GM12878 (cell line): ENCODE measurements around the gene FBRSL1. TPM values are rescaled to one million over a fixed set of nuclear protein-coding genes. Genes with fewer than 3 reads are reported as not detected.

Experiments
- ATAC-seq: fragments of 200-7000 bp; cut with Tn5 transposase; 3 replicates; pipeline ENCODE4 v1.9.1; 2020; ENCODE audit warnings: mild to moderate bottlenecking, moderate library complexity
- BruUV-seq: library from RNA; stranded (reverse); fragments of 400-500 nt; replicated peaks from 2 replicates; lab custom pipeline; 2021; lab: Mats Ljungman, UMichigan
- CTCF ChIA-PET: fragments of 300-600 bp; sonication (Branson Sonifier 250); formaldehyde crosslinking; extraction: SDS; loops from one replicate; lab custom pipeline; 2021; ENCODE audit warnings: inconsistent platforms; lab: Yijun Ruan, JAX
- POLR2A ChIA-PET: fragments of 350-600 bp; formaldehyde crosslinking; extraction: SDS; loops from one replicate; lab custom pipeline; 2021; ENCODE audit warnings: inconsistent platforms; lab: Charles Lee
- RAD21 ChIA-PET: fragments of 300-600 bp; sonication (Branson Sonifier 250); formaldehyde crosslinking; loops from one replicate; lab custom pipeline; 2023; ENCODE audit warnings: antibody characterized with exemption; ENCODE audit not compliant: unreplicated experiment; lab: Charles Lee
- SMC1A ChIA-PET: fragments of 300-600 bp; sonication (Branson Sonifier 250); formaldehyde crosslinking; loops from one replicate; lab custom pipeline; 2023; ENCODE audit not compliant: unreplicated experiment, uncharacterized antibody; lab: Charles Lee
- DNase-seq: peaks from one replicate; pipeline ENCODE4 v3.0.0-alpha.2; 2011; ENCODE audit warnings: low read depth, low spot score
- FAIRE-seq: peaks from 3 replicates; lab custom pipeline; 2011; peaks lifted over from hg19 to GRCh38; lab: Jason Lieb, UNC
- H2AFZ ChIP-seq: 2 replicates; pipeline ENCODE4 v1.6.0; 2011; ENCODE audit warnings: low read depth, low read length, control low read depth; ENCODE audit not compliant: control insufficient read depth
- H3K27ac ChIP-seq: 2 replicates; pipeline ENCODE4 v1.5.1; 2011; ENCODE audit warnings: control low read depth; ENCODE audit not compliant: control insufficient read depth, insufficient read depth
- H3K27me3 ChIP-seq, 2 experiments: replicated peaks in 1 of 2; 2 replicates each; pipeline versions ENCODE4 v1.6.0 to v1.6.1; 2011; ENCODE audit warnings: low read length in 1 of 2; ENCODE audit not compliant: control insufficient read depth in 2 of 2, insufficient read depth in 2 of 2
- H3K36me3 ChIP-seq, 2 experiments: 2 replicates each; pipeline ENCODE4 v1.5.1; 2011; ENCODE audit warnings: low read length in 1 of 2; ENCODE audit not compliant: control insufficient read depth in 2 of 2, insufficient read depth in 2 of 2
- H3K4me1 ChIP-seq: 2 replicates; pipeline ENCODE4 v1.6.1; 2011; ENCODE audit warnings: mild to moderate bottlenecking, low read length, moderate library complexity, mixed read lengths; ENCODE audit not compliant: control insufficient read depth, insufficient read depth
- H3K4me2 ChIP-seq: 2 replicates; pipeline ENCODE4 v1.6.0; 2011; ENCODE audit warnings: control low read depth; ENCODE audit not compliant: control insufficient read depth, insufficient read depth
- H3K4me3 ChIP-seq: fragments of 200-600 bp; sonication (generic); 2 replicates; pipeline ENCODE4 v1.5.1; 2016
- H3K79me2 ChIP-seq: 2 replicates; pipeline ENCODE4 v1.6.0; 2011; ENCODE audit warnings: low read length; ENCODE audit not compliant: control insufficient read depth, insufficient read depth
- H3K9ac ChIP-seq: 2 replicates; pipeline ENCODE4 v1.8.0; 2011; ENCODE audit warnings: low read length, control low read depth, mixed read lengths; ENCODE audit not compliant: control insufficient read depth, insufficient read depth
- H3K9me3 ChIP-seq: replicated peaks from 3 replicates; pipeline ENCODE4 v1.5.1; 2011; ENCODE audit warnings: mild to moderate bottlenecking, low read length; ENCODE audit not compliant: control insufficient read depth, insufficient read depth
- H4K20me1 ChIP-seq: 2 replicates; pipeline ENCODE4 v1.6.0; 2011; ENCODE audit not compliant: control insufficient read depth, insufficient read depth
- CEBPB ChIP-seq, 2 experiments: fragments of 150-350 bp in 1 of 2; IDR thresholded peaks; 2 replicates each; pipeline ENCODE4 v1.6.1; 2012 to 2014; ENCODE audit warnings: low read depth in 2 of 2, low read length in 2 of 2, borderline replicate concordance in 1 of 2, inconsistent platforms in 1 of 2
- HDGF ChIP-seq: fragments of 450-650 bp; IDR thresholded peaks from 2 replicates; pipeline ENCODE4 v1.6.1; 2016; ENCODE audit warnings: antibody characterized with exemption
- MEF2B ChIP-seq: fragments of 450-650 bp; IDR thresholded peaks from 2 replicates; pipeline ENCODE4 v1.6.1; 2018; ENCODE audit warnings: mild to moderate bottlenecking, moderate library complexity; ENCODE audit not compliant: partially characterized antibody, poor library complexity, severe bottlenecking
- NFYA ChIP-seq: IDR thresholded peaks from 2 replicates; pipeline ENCODE4 v1.6.1; 2011; ENCODE audit warnings: low read depth, mild to moderate bottlenecking, low read length, improper control_type of control experiment, borderline replicate concordance
- POLR2AphosphoS2 ChIP-seq: IDR thresholded peaks from 2 replicates; pipeline ENCODE4 v1.6.1; 2011; ENCODE audit warnings: low read depth, mild to moderate bottlenecking, low read length, improper control_type of control experiment, moderate library complexity
- RBBP5 ChIP-seq: fragments of 200-600 bp; sonication (generic); conservative IDR thresholded peaks from 2 replicates; pipeline ENCODE4 v1.6.1; 2016
- SPI1 ChIP-seq: IDR thresholded peaks from 2 replicates; pipeline ENCODE4 v1.6.1; 2011; ENCODE audit warnings: low read depth, mild to moderate bottlenecking, low read length, moderate library complexity, borderline replicate concordance; ENCODE audit not compliant: insufficient read depth
- ZBTB4 ChIP-seq: fragments of 450-650 bp; formaldehyde crosslinking; IDR thresholded peaks from 2 replicates; pipeline ENCODE4 v1.4.0; 2022; ENCODE audit warnings: mild to moderate bottlenecking, moderate library complexity
- ZSCAN29 ChIP-seq: fragments of 450-650 bp; IDR thresholded peaks from 2 replicates; pipeline ENCODE4 v1.6.1; 2017; ENCODE audit warnings: mild to moderate bottlenecking, moderate library complexity
- WGBS: methylation state at CpG from one replicate; pipeline ENCODE4 v1.1.6; 2016; ENCODE audit warnings: low lambda C conversion rate; ENCODE audit not compliant: insufficient replicate concordance, insufficient coverage; ENCODE audit errors: missing lambda C conversion rate; 5-methylcytosine and 5-hydroxymethylcytosine counted together
- in situ Hi-C: fragments of 300-500 bp; cut with MboI; formaldehyde crosslinking; loops from 9 replicates; pipeline ENCODE4 v1.14.3; 2018; ENCODE audit warnings: mixed read lengths
- intact Hi-C: fragments of 100-400 bp; cut with micrococcal nuclease; formaldehyde crosslinking; loops from one replicate; pipeline ENCODE4 v1.14.2; 2022; ENCODE audit not compliant: unreplicated experiment
- polyA plus RNA-seq, 11 experiments: library from polyadenylated mRNA; depleted of rRNA in 4 of 11; unstranded in 6 of 11; stranded (reverse) in 5 of 11; fragments of >200 nt; fragmentation: Nextera tagmentation in 4 of 11; fragmentation: Illumina TruSeq in 1 of 11; extraction: Ambion mirVana in 4 of 11; extraction: Trizol in 1 of 11; gene quantifications; 1 replicate in 1 of 11; 2 replicates in 10 of 11; pipeline versions ENCODE4 v1.2.1 to v1.2.3, GENCODE V29; 2011 to 2016; ENCODE audit warnings: inconsistent platforms in 2 of 11, missing spikeins in 2 of 11, low read depth in 1 of 11
- total RNA-seq, 4 experiments: library from RNA; depleted of rRNA in 3 of 4; stranded (reverse); fragments of >200 nt in 3 of 4; fragmentation: Illumina TruSeq in 1 of 4; extraction: Trizol in 1 of 4; gene quantifications; 2 replicates each; pipeline versions ENCODE4 v1.2.1 to v1.2.3, GENCODE V29; 2013 to 2021
- TF ChIP-seq, protein P1 (sequence below): IDR thresholded peaks from 2 replicates; pipeline ENCODE4 v1.6.1; 2012; ENCODE audit warnings: mild to moderate bottlenecking, low read depth, low read length

FBRSL1 gene
- total and polyA plus RNA-seq, 10 of the 15 experiments (the other 5 are each of a cell fraction or from before 2014, with no cell fraction given), result 0.19 to 55.1 (median 4.1) TPM

- in situ Hi-C loops (no loop called here), intact Hi-C loops (no loop called here)
- SMC1A ChIA-PET, result no interaction called here
- DNase-seq (no peak), FAIRE-seq (no peak), ATAC-seq (no peak)
- CTCF ChIA-PET, result no interaction called here
- H3K27me3 ChIP-seq, result no peaks in the 10 kb centered on the region
- 70% methylated on average over 13 of the region's 13 CpGs for WGBS
- H3K79me2 ChIP-seq, result no peaks in the 10 kb centered on the region
- RAD21 ChIA-PET, result no interaction called here
- H3K36me3 ChIP-seq, result no peaks in the 10 kb centered on the region
- no peaks in the 10 kb centered on the region for H3K4me1 ChIP-seq
- no peak overlapping the region for H3K9ac ChIP-seq
- BruUV-seq, result no TSS peak
- no peak overlapping the region for H3K27ac ChIP-seq
- H4K20me1 ChIP-seq, result no peaks in the 10 kb centered on the region
- H3K9me3 ChIP-seq, result no peaks in the 10 kb centered on the region
- H3K4me3 ChIP-seq, result no peak overlapping the region
- POLR2A ChIA-PET, result no interaction called here
- H3K4me2 ChIP-seq, result no peak overlapping the region
- H2AFZ ChIP-seq, result no peak overlapping the region
- TF ChIP-seq, protein P1, sequence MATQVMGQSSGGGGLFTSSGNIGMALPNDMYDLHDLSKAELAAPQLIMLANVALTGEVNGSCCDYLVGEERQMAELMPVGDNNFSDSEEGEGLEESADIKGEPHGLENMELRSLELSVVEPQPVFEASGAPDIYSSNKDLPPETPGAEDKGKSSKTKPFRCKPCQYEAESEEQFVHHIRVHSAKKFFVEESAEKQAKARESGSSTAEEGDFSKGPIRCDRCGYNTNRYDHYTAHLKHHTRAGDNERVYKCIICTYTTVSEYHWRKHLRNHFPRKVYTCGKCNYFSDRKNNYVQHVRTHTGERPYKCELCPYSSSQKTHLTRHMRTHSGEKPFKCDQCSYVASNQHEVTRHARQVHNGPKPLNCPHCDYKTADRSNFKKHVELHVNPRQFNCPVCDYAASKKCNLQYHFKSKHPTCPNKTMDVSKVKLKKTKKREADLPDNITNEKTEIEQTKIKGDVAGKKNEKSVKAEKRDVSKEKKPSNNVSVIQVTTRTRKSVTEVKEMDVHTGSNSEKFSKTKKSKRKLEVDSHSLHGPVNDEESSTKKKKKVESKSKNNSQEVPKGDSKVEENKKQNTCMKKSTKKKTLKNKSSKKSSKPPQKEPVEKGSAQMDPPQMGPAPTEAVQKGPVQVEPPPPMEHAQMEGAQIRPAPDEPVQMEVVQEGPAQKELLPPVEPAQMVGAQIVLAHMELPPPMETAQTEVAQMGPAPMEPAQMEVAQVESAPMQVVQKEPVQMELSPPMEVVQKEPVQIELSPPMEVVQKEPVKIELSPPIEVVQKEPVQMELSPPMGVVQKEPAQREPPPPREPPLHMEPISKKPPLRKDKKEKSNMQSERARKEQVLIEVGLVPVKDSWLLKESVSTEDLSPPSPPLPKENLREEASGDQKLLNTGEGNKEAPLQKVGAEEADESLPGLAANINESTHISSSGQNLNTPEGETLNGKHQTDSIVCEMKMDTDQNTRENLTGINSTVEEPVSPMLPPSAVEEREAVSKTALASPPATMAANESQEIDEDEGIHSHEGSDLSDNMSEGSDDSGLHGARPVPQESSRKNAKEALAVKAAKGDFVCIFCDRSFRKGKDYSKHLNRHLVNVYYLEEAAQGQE, result no peak
- TF ChIP-seq ZBTB4 (CRISPR knock-in tag) (no peak), NFYA (no peak), POLR2AphosphoS2 (no peak), MEF2B (no peak), SPI1 (no peak), RBBP5 (no peak), CEBPB (IDR thresholded peaks at IDR 0.05; ENCODE audit: borderline replicate concordance in 1 of 2, low read depth in 2 of 2, low read length in 2 of 2) (no peak), HDGF (no peak), ZSCAN29 (no peak)
Measured at GRCh38 chr12:132545955-132546354, 56.0 kb downstream of the FBRSL1 start.
